ENCODE data around the gene AMPD1.

AMPD1 gene

GRCh38 chr1:114627107-114627506 lies 68.2 kb downstream of the AMPD1 start:
- DNase-seq, result no peak

DNA sequence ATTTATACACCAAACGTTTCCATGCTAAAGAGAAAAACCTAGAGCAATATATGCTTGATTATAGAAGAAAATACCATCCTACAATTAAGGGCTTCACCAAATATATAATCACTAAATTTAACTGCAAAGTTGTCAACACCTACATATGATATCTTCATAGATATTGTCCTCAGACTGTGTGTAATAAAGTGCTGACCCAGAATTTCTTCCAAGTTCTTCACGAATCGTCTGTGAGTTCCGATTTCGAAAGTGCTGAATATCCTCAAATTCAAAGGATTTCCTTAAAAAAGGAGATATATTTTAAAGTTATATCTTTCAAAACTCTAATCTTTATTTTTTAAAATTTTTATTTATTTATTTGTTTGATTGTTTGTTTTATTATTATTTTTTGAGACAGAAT lies 72.0 kb downstream of the AMPD1 start:
- no peak for DNase-seq
